Upper lobe of right lung (tissue), 1 donor: ENCODE results near the gene HSH2D. TPM values are rescaled to one million over a fixed set of nuclear protein-coding genes. Genes with fewer than 3 reads are reported as not detected.

Experiments used
- ATAC-seq: fragments of 200-7000 bp; cut with Tn5 transposase; one replicate; pipeline ENCODE4 v1.9.1; 2020; ENCODE audit warnings: mild to moderate bottlenecking, moderate library complexity
- DNase-seq: peaks from one replicate; pipeline ENCODE4 v3.0.0-alpha.2; 2020
- H3K27ac ChIP-seq: fragments of 200-600 bp; one replicate; pipeline ENCODE4 v1.8.0; 2022
- H3K27me3 ChIP-seq: fragments of 200-600 bp; one replicate; pipeline ENCODE4 v1.8.0; 2022; ENCODE audit warnings: mild to moderate bottlenecking
- H3K36me3 ChIP-seq: fragments of 200-600 bp; one replicate; pipeline ENCODE4 v1.8.0; 2022
- H3K4me1 ChIP-seq: fragments of 200-600 bp; one replicate; pipeline ENCODE4 v1.8.0; 2022
- H3K4me3 ChIP-seq: fragments of 200-600 bp; one replicate; pipeline ENCODE4 v1.8.0; 2022; ENCODE audit warnings: mild to moderate bottlenecking
- H3K9me3 ChIP-seq: fragments of 200-600 bp; one replicate; pipeline ENCODE4 v1.8.0; 2022
- intact Hi-C: fragments of 100-400 bp; cut with DNase I; formaldehyde crosslinking; loops from one replicate; pipeline ENCODE4 v1.11.0; 2022
- total RNA-seq: library from RNA; stranded (reverse); fragmentation: NEBNext Ultra II Directional; extraction: Animal tissue kit (Norgen Biotek cat#: 25700); gene quantifications from one replicate; pipeline ENCODE4 v1.2.1, GENCODE V29; 2021
- TF ChIP-seq, protein P1 (sequence below): fragments of 200-600 bp; IDR thresholded peaks from one replicate; pipeline ENCODE4 v1.8.0; 2022; ENCODE audit warnings: antibody characterized with exemption
- donor health status: DM: no; HTN: yes; CAD: no; lungs with severe emphysema.

HSH2D gene
- total RNA-seq, 1 donor from 2014 or later: 6.0 TPM

DNA sequence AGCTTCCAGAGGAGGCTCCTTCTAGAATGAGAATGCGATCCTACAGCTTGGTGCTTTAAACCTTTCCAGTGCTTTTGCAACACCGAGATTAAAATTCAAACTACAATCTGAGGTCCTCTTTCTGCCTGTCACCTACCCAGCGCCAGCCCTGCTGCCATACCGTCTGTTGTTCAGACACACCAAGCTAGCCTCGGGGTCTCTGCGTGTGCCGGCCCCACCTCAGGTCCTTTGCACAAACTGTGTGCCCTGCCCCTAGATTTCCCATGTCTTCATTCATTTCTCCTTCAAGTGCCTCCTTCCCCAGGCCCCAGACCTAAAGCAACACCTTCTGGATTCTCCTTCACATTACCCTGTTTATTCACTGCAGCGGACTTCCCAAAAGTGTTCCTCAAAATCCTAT is 11.1 kb downstream of the HSH2D start:
- peaks cover 4% of the 10 kb centered on the region for H3K36me3 ChIP-seq
- DNase-seq (no peak), ATAC-seq (no peak)
- intact Hi-C loops: no loop called here
- no peak overlapping the region for H3K27ac ChIP-seq
- no peaks in the 10 kb centered on the region for H3K9me3 ChIP-seq
- no peak overlapping the region for H3K4me3 ChIP-seq
- TF ChIP-seq, protein P1, sequence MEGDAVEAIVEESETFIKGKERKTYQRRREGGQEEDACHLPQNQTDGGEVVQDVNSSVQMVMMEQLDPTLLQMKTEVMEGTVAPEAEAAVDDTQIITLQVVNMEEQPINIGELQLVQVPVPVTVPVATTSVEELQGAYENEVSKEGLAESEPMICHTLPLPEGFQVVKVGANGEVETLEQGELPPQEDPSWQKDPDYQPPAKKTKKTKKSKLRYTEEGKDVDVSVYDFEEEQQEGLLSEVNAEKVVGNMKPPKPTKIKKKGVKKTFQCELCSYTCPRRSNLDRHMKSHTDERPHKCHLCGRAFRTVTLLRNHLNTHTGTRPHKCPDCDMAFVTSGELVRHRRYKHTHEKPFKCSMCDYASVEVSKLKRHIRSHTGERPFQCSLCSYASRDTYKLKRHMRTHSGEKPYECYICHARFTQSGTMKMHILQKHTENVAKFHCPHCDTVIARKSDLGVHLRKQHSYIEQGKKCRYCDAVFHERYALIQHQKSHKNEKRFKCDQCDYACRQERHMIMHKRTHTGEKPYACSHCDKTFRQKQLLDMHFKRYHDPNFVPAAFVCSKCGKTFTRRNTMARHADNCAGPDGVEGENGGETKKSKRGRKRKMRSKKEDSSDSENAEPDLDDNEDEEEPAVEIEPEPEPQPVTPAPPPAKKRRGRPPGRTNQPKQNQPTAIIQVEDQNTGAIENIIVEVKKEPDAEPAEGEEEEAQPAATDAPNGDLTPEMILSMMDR: no peak
- H3K27me3 ChIP-seq: no peaks in the 10 kb centered on the region
- H3K4me1 ChIP-seq: no peaks in the 10 kb centered on the region

- no peaks in the 10 kb centered on the region for H3K27me3 ChIP-seq
- DNase-seq (no peak), ATAC-seq (no peak)
- H3K4me1 ChIP-seq: no peaks in the 10 kb centered on the region
- no peaks in the 10 kb centered on the region for H3K9me3 ChIP-seq
- H3K36me3 ChIP-seq: peaks cover 4% of the 10 kb centered on the region
- intact Hi-C loops: no loop called here
- TF ChIP-seq, protein P1: no peak
- no peak overlapping the region for H3K27ac ChIP-seq
- no peak overlapping the region for H3K4me3 ChIP-seq
Observed at GRCh38 chr19:16155128-16155527, 11.6 kb downstream of the HSH2D start.

GRCh38 chr19:16156904-16157303 is 13.4 kb downstream of the HSH2D start:
- no peak for DNase-seq
- Histone ChIP-seq H3K4me3 (no peak overlapping the region), H3K27me3 (no peaks in the 10 kb centered on the region), H3K4me1 (no peaks in the 10 kb centered on the region), H3K9me3 (no peaks in the 10 kb centered on the region), H3K36me3 (peaks cover 4% of the 10 kb centered on the region), H3K27ac (no peak overlapping the region)
- intact Hi-C loops: no loop called here
- TF ChIP-seq, protein P1: no peak
- no peak for ATAC-seq

- ATAC-seq (no peak), DNase-seq (no peak)
- no peaks in the 10 kb centered on the region for H3K9me3 ChIP-seq
- TF ChIP-seq, protein P1: no peak
- H3K27ac ChIP-seq: no peak overlapping the region
- H3K4me1 ChIP-seq: no peaks in the 10 kb centered on the region
- H3K36me3 ChIP-seq: peaks cover 4% of the 10 kb centered on the region
- no peaks in the 10 kb centered on the region for H3K27me3 ChIP-seq
- no peak overlapping the region for H3K4me3 ChIP-seq
- intact Hi-C loops: no loop called here
Observed at GRCh38 chr19:16157601-16158000, 14.1 kb downstream of the HSH2D start.

GRCh38 chr19:16159655-16160054 is 16.2 kb downstream of the HSH2D start:
- Histone ChIP-seq H3K27ac (no peak overlapping the region), H3K36me3 (peaks cover 2% of the 10 kb centered on the region), H3K4me1 (no peaks in the 10 kb centered on the region), H3K27me3 (no peaks in the 10 kb centered on the region), H3K9me3 (no peaks in the 10 kb centered on the region), H3K4me3 (no peak overlapping the region)
- intact Hi-C loops: no loop called here
- DNase-seq: no peak
- no peak for ATAC-seq
- TF ChIP-seq, protein P1: no peak

DNA sequence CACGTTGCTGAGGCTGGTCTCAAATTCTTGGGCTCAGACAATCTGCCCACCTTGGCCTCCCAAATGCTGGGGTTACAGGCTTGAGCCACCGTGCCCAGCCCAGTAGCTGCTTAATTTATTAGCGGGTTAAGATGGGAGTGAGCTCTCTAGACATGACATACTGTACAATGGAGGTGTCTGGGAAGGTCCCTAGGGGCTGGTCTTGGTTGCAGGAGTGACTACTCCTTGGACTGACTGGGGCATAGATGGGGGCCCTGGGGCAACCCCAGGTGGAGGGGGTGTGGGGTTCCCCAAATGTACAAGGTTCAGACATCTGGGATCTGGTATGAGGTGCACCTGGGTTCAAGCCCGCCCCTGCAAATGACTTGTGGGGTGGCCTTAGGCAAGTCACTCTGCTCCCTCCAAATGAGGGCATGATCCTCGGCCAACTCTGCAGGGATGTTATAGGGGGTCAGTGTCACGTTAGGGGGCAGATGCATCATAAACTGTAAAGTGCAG is 17.0 kb downstream of the HSH2D start:
- Histone ChIP-seq H3K36me3 (no peaks in the 10 kb centered on the region), H3K4me1 (no peaks in the 10 kb centered on the region), H3K9me3 (no peaks in the 10 kb centered on the region), H3K4me3 (no peak overlapping the region), H3K27ac (no peak overlapping the region), H3K27me3 (no peaks in the 10 kb centered on the region)
- DNase-seq (no peak), ATAC-seq (no peak)
- intact Hi-C loops: no loop called here
- TF ChIP-seq, protein P1: no peak
